ENCODE measurements around the gene TMEM259.

DNA sequence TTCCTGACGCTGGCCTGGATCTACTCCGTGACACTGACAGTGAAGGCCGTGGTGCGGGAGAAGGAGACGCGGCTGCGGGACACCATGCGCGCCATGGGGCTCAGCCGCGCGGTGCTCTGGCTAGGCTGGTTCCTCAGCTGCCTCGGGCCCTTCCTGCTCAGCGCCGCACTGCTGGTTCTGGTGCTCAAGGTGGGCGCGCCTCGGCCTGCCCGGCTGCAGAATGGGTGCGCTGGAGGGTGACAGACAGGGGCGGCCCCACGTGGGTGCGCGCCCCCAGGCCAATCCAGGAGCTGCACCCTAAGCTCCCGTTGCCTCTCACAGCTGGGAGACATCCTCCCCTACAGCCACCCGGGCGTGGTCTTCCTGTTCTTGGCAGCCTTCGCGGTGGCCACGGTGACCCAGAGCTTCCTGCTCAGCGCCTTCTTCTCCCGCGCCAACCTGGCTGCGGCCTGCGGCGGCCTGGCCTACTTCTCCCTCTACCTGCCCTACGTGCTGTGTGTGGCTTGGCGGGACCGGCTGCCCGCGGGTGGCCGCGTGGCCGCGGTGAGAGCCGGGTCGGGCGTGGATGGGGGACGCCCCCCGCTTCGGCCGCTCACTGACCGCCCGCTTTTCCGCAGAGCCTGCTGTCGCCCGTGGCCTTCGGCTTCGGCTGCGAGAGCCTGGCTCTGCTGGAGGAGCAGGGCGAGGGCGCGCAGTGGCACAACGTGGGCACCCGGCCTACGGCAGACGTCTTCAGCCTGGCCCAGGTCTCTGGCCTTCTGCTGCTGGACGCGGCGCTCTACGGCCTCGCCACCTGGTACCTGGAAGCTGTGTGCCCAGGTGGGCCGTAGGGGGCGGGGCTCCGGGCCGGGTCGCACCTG is 26.1 kb upstream of the TMEM259 start:
- TF ChIP-seq CEBPB (IDR thresholded peaks at IDR 0.05; ENCODE audit: low read depth, low read length), result no peak
- TF ChIP-seq, protein P1, sequence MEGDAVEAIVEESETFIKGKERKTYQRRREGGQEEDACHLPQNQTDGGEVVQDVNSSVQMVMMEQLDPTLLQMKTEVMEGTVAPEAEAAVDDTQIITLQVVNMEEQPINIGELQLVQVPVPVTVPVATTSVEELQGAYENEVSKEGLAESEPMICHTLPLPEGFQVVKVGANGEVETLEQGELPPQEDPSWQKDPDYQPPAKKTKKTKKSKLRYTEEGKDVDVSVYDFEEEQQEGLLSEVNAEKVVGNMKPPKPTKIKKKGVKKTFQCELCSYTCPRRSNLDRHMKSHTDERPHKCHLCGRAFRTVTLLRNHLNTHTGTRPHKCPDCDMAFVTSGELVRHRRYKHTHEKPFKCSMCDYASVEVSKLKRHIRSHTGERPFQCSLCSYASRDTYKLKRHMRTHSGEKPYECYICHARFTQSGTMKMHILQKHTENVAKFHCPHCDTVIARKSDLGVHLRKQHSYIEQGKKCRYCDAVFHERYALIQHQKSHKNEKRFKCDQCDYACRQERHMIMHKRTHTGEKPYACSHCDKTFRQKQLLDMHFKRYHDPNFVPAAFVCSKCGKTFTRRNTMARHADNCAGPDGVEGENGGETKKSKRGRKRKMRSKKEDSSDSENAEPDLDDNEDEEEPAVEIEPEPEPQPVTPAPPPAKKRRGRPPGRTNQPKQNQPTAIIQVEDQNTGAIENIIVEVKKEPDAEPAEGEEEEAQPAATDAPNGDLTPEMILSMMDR (IDR thresholded peaks at IDR 0.05; ENCODE audit: control extremely low read depth in 1 of 3, insufficient read depth in 1 of 3, low read depth in 1 of 3, low read length in 3 of 3), result no peak
- no peak for TF ChIP-seq SIRT6 (IDR thresholded peaks at IDR 0.05; ENCODE audit: low read length)
- TF ChIP-seq JUND (IDR thresholded peaks at IDR 0.05; ENCODE audit: low read length), result no peak
- no peak for TF ChIP-seq RXRA (IDR thresholded peaks at IDR 0.05; ENCODE audit: insufficient read depth, low read depth, low read length)
- no peak for TF ChIP-seq SUZ12 (IDR thresholded peaks at IDR 0.05; ENCODE audit: low read length)
- no peak for TF ChIP-seq EP300 (IDR thresholded peaks at IDR 0.05; ENCODE audit: borderline replicate concordance in 1 of 2, low read depth in 2 of 2, low read length in 2 of 2)
- TF ChIP-seq SP1 (IDR thresholded peaks at IDR 0.05; ENCODE audit: low read depth, low read length), result no peak
- TF ChIP-seq POLR2AphosphoS5 (IDR thresholded peaks at IDR 0.05; ENCODE audit: low read depth, low read length), result no peak
- TF ChIP-seq MAX (IDR thresholded peaks at IDR 0.05), result no peak
- no peak for TF ChIP-seq RBBP5 (IDR thresholded peaks at IDR 0.05; ENCODE audit: borderline replicate concordance, low read depth, low read length)
- TF ChIP-seq, protein P2, sequence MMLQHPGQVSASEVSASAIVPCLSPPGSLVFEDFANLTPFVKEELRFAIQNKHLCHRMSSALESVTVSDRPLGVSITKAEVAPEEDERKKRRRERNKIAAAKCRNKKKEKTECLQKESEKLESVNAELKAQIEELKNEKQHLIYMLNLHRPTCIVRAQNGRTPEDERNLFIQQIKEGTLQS (IDR thresholded peaks at IDR 0.05; ENCODE audit: insufficient read depth, low read depth, low read length), result no peak
- TF ChIP-seq NANOG (IDR thresholded peaks at IDR 0.05; ENCODE audit: insufficient read depth, low read depth, low read length, poor library complexity, severe bottlenecking), result no peak

Data from H1 (cell line).